AG09309 (cell line): ENCODE data around the gene HIPK2.

Experiments used
- DNase-seq: peaks from one replicate; pipeline ENCODE4 v3.0.0-alpha.2; 2010; ENCODE audit warnings: low read depth
- H3K4me3 ChIP-seq: 2 replicates; pipeline ENCODE4 v1.5.1; 2011; ENCODE audit warnings: mild to moderate bottlenecking, low read depth, low read length, moderate library complexity; ENCODE audit not compliant: control insufficient read depth
- TF ChIP-seq, protein P1 (sequence below): IDR thresholded peaks from 2 replicates; pipeline ENCODE4 v1.5.1; 2011; ENCODE audit warnings: mild to moderate bottlenecking, low read depth, low read length, inconsistent platforms; ENCODE audit not compliant: insufficient read depth, control insufficient read depth; ENCODE audit errors: missing control alignments

Gene HIPK2

DNA sequence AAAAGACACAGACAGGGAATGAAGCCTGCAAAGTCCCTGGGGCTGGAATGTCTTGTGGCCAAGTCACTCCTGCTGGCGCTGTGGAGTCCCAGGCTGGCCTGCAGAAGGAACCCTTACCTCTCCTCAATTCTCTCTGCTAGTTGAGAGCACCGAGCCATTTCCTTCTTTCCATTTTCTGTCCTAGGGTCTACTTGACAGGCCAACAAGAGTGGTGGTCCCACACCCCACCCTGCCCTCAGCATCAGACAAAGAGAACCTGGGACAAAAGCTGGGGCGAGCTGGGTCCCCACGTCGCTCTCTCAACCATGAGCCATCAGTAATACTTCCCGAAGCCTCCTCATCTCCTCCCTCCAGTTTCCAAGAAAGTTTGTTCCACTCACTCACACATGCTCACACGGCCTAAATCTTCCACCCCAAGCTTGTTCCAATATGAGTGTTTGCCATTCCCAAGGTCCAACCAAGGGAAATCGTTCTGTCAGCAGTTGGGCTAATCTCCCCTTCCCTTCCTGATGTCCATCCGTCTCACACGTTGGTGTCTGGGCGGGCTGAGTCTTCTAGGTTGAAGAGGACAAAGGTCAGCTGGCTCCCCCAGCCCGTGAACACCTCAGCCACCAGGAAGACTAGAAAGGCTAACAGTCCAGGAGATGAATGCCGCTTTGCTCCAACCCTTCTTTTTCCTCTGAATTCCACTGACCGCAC lies 210.0 kb downstream of the HIPK2 start:
- TF ChIP-seq, protein P1, sequence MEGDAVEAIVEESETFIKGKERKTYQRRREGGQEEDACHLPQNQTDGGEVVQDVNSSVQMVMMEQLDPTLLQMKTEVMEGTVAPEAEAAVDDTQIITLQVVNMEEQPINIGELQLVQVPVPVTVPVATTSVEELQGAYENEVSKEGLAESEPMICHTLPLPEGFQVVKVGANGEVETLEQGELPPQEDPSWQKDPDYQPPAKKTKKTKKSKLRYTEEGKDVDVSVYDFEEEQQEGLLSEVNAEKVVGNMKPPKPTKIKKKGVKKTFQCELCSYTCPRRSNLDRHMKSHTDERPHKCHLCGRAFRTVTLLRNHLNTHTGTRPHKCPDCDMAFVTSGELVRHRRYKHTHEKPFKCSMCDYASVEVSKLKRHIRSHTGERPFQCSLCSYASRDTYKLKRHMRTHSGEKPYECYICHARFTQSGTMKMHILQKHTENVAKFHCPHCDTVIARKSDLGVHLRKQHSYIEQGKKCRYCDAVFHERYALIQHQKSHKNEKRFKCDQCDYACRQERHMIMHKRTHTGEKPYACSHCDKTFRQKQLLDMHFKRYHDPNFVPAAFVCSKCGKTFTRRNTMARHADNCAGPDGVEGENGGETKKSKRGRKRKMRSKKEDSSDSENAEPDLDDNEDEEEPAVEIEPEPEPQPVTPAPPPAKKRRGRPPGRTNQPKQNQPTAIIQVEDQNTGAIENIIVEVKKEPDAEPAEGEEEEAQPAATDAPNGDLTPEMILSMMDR: no peak
- DNase-seq: no peak
- no peak overlapping the region for H3K4me3 ChIP-seq

DNA sequence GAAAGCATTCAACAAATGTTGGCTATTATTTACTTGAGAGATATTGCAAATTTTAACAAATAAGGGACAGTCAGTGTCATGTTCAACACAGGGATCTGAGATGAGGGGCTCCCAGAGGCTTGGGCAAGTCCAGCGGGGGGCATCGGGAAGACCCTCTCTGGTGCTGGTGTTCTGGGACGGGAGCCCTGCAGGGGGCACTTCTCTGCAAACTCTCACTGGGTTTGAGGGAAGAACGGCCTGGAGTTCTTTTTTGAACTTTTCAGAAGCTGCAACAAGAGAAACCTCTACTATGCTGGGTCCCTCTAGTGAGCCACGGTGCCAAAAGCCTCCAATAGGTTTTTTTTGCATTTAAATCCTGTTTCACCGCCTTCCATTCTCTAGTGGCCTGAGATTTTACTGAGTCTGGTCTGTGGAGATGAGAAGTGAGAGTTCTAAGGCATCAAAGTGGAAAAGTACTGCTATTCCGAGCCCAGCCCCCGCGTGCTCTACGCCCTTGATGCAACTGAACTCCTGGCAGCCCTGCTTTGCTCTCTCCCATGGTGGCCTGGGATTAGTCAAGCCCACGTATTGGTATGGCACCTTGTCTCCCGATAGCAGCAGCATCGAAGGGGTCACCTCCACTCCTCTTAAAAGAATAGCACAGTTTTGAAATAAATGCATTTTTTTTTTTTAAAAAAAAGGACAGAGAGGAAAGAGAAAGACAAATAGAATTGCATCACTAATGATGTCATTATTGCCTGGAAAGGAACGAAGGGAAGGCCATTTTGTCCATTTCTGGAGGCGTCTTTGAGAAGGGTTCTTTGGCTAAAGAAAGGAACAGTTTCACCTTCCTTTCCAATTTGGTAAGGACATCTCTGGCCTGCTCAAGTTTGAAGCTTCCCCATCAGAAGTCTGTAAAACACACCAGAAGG lies 210.8 kb downstream of the HIPK2 start:
- H3K4me3 ChIP-seq: no peak overlapping the region
- no peak for DNase-seq
- TF ChIP-seq, protein P1: no peak

DNA sequence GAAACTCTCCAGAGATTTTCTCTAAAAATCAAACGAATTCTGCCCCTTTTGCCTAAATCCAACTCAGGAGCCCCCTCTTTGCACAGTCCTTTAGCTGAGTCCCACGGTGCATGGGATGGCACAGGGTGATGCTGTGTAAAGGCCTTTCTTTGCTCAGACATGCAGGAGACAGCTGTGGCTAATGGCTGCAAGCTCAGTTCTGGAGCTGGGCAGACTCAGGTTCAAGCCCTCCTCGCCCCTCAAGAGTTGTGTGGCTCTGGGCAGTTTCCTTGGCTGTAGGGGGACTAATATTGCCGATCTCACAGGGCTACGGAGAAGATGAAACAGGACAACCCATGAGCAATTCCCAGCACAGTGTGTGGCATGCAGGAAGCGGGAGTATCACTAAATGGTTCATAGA lies 211.7 kb downstream of the HIPK2 start:
- no peak for DNase-seq
- TF ChIP-seq, protein P1: no peak
- H3K4me3 ChIP-seq: no peak overlapping the region

- H3K4me3 ChIP-seq: no peak overlapping the region
- no peak for DNase-seq
- TF ChIP-seq, protein P1: no peak
Observed at GRCh38 chr7:139563856-139564255, 213.9 kb downstream of the HIPK2 start.

DNA sequence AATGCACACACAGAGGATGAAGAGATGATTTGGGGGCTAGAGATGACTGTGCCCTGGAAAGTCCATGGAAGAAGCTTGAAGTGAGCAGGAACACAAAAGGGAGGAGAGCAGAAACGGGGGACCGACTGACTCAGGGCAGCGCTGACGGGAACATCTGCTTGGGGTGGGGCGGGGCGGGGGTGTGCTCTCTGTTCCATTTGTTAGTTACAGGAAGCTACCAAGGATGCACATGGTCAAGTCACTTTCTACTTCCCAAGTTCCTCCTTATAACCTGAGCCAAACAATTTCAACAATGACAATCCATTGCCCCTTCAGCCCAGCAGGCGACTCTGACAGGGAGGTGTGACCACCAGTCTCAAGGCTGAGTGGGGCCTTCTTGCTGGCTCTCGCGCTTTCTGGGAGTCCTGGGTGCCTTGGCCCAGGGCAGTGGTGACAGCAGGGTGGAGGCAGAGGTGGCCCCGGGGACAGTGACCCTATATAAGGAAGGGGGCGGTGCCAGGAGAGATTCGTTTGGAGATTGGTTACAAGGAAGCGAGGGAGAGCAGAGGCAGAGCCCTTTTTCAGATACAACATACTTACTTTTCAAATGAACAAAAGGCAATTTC lies 214.7 kb downstream of the HIPK2 start:
- no peak overlapping the region for H3K4me3 ChIP-seq
- TF ChIP-seq, protein P1: no peak
- DNase-seq: no peak

GRCh38 chr7:139562491-139562890 lies 215.3 kb downstream of the HIPK2 start:
- no peak overlapping the region for H3K4me3 ChIP-seq
- TF ChIP-seq, protein P1: no peak
- no peak for DNase-seq
